Heart right ventricle (tissue), 16 donors: ENCODE data around the gene FBXO21. TPM values are rescaled to one million over a fixed set of nuclear protein-coding genes. Genes with fewer than 3 reads are reported as not detected.

Source experiments
- ATAC-seq, 8 donors: fragments of 200-7000 bp; cut with Tn5 transposase; one replicate each; pipeline ENCODE4 v1.9.1; 2020; ENCODE audit warnings: mild to moderate bottlenecking in 8 of 8, moderate library complexity in 8 of 8, moderate number of reproducible peaks in 1 of 8
- DNase-seq, 2 donors: peaks; one replicate each; pipeline ENCODE4 v3.0.0-alpha.2; 2020
- H3K27ac ChIP-seq, 10 donors: fragments of 200-600 bp; sonication (generic) in 2 of 10; one replicate each; pipeline versions ENCODE4 v1.5.0 to v1.8.0; 2020 to 2022; ENCODE audit warnings: mild to moderate bottlenecking in 3 of 10
- H3K27me3 ChIP-seq, 7 donors: fragments of 200-600 bp; one replicate each; pipeline ENCODE4 v1.8.0; 2021 to 2022; ENCODE audit warnings: mild to moderate bottlenecking in 2 of 7
- H3K36me3 ChIP-seq, 9 donors: fragments of 200-600 bp; sonication (generic) in 1 of 9; one replicate each; pipeline versions ENCODE4 v1.5.0 to v1.8.0; 2020 to 2022; ENCODE audit warnings: mild to moderate bottlenecking in 2 of 9
- H3K4me1 ChIP-seq, 9 donors: fragments of 200-600 bp; sonication (generic) in 1 of 9; one replicate each; pipeline versions ENCODE4 v1.5.0 to v1.8.0; 2020 to 2022; ENCODE audit warnings: mild to moderate bottlenecking in 4 of 9
- H3K4me3 ChIP-seq, 10 donors: fragments of 200-600 bp; sonication (generic) in 2 of 10; one replicate each; pipeline versions ENCODE4 v1.5.0 to v1.8.0; 2020 to 2022; ENCODE audit warnings: mild to moderate bottlenecking in 7 of 10, moderate library complexity in 2 of 10
- H3K9me3 ChIP-seq, 11 donors: fragments of 200-600 bp in 10 of 11; sonication (generic) in 2 of 11; one replicate each; pipeline versions ENCODE4 v1.5.0 to v1.8.0; 2013 to 2022; ENCODE audit warnings: mild to moderate bottlenecking in 2 of 11, control low read depth in 1 of 11, moderate library complexity in 1 of 11
- CTCF ChIP-seq, 9 donors: fragments of 200-600 bp; sonication (generic) in 2 of 9; IDR thresholded peaks; one replicate each; pipeline versions ENCODE4 v1.5.0 to v1.8.0; 2021 to 2022; ENCODE audit warnings: antibody characterized with exemption in 9 of 9, mild to moderate bottlenecking in 5 of 9, moderate library complexity in 1 of 9
- WGBS, 2 donors: extraction: QIAGEN DNeasy Blood & Tissue Kit; methylation state at CpG; one replicate each; pipeline ENCODE4 v1.1.7; 2013; ENCODE audit warnings: inconsistent platforms in 1 of 2; 5-methylcytosine and 5-hydroxymethylcytosine counted together
- intact Hi-C, 10 donors: fragments of 100-400 bp; cut with DNase I; formaldehyde crosslinking; loops; one replicate each; pipeline versions ENCODE4 v1.11.1 to v1.14.2; 2022
- polyA plus RNA-seq, 2 donors: library from polyadenylated mRNA; stranded (reverse); fragments of 200-250 nt; gene quantifications; one replicate each; pipeline ENCODE4 v1.2.3, GENCODE V29; 2013
- total RNA-seq, 10 donors: library from RNA; stranded (reverse); fragmentation: NEBNext Ultra II Directional in 3 of 10; extraction: Animal tissue kit (Norgen Biotek cat#: 25700) in 3 of 10; gene quantifications; one replicate each; pipeline versions ENCODE4 v1.2.1 to v1.2.4, GENCODE V29; 2021 to 2023
- donor health status: Arrhythmogenic right ventricular cardiomyopathy.
- donor health status: ischemic (EF 13 %, LVEDD 7.1; RV severe dilation, severe dysfunction).
- donor health status: healthy with polysubstance abuse.
- donor health status: DM: no; HTN: yes; CAD: no.
- donor health status: DM: no; HTN: no; CAD: no.
- donor health status: ischemic (EF 25% LVEDD 6.9; RV normal size, moderate dysfunction).
- donor health status: ischemic (EF 25% LVEDD 5.7; RV mildly dilated, moderate dysfunction).
- donor health status: healthy.
- donor health status: DM: yes; HTN: yes; CAD: no.
- donor health status: Ischemic cardiomyopathy.
- donor health status: ischemic (EF 35%, LVEDD 5.7; RV mildly dilated, moderate dysfunction).
- donor health status: nonischemic (EF 11% LVEDD 7.7; RV severe dilation, severe dysfunction).
- donor health status: DM: yes; HTN: yes; CAD: no.
- donor health status: PGD.
- donor health status: ischemic (EF 29% LVEDD 5.4; RV normal size, mild dysfunction).
- donor health status: nonischemic (EF 23%, LVEDD 6.1; RV moderate dilation, normal function).

FBXO21 gene
- total and polyA plus RNA-seq, 12 donors: 10.2 to 75.1 (median 47.6) TPM

- WGBS, 2 donors: 77 to 78% methylated on average over 5 of the region's 5 CpGs
- intact Hi-C loops: no loop called here
- no peak for TF ChIP-seq CTCF (IDR thresholded peaks at IDR 0.05)
- DNase-seq (no peak), ATAC-seq (peak in 5 of 8 donors; percentile 49 to 72 (median 67))
- no peaks in the 10 kb centered on the region for H3K9me3 ChIP-seq
- H3K27me3 ChIP-seq: no peaks in the 10 kb centered on the region
- peaks cover 0 to 23% (median 7%) of the 10 kb centered on the region in 9 donors for H3K36me3 ChIP-seq
- H3K4me3 ChIP-seq: peak overlapping the region in 4 of 10 donors; percentile 6 to 36 (median 16)
- H3K27ac ChIP-seq: peak overlapping the region in 6 of 10 donors; percentile 47 to 78 (median 54)
- peaks cover 3 to 28% (median 12%) of the 10 kb centered on the region in 9 donors for H3K4me1 ChIP-seq
Observed at GRCh38 chr12:117139025-117139717, 51.1 kb downstream of the FBXO21 start.

DNA sequence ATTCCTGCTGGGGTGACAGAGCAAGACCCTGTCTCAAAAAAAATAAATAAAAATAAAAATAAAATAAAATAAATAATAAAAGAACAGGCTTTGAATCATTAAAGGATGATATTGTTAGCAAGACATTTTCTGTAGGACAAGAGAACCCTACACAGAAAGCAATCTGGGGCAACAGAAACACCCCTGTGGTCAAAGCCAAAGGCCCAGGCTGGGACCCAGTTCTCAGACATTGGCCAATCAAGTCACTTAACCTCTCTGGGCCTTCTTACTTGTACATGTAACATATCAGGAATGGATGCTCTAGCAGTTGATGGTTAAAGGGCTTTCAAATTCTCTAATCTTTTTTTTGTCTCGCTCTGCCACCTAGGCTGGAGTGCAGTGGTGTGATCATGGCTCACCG is 55.5 kb downstream of the FBXO21 start:
- Histone ChIP-seq H3K27me3 (no peaks in the 10 kb centered on the region), H3K36me3 (no peaks in the 10 kb centered on the region), H3K27ac (no peak overlapping the region), H3K9me3 (no peaks in the 10 kb centered on the region), H3K4me3 (no peak overlapping the region), H3K4me1 (peaks cover 0 to 22% (median 0%) of the 10 kb centered on the region in 9 donors)
- TF ChIP-seq CTCF (IDR thresholded peaks at IDR 0.05): no peak
- DNase-seq (no peak), ATAC-seq (no peak)
- intact Hi-C loops: no loop called here
- 98 to 100% methylated on average over 2 of the region's 2 CpGs for WGBS, 2 donors

DNA sequence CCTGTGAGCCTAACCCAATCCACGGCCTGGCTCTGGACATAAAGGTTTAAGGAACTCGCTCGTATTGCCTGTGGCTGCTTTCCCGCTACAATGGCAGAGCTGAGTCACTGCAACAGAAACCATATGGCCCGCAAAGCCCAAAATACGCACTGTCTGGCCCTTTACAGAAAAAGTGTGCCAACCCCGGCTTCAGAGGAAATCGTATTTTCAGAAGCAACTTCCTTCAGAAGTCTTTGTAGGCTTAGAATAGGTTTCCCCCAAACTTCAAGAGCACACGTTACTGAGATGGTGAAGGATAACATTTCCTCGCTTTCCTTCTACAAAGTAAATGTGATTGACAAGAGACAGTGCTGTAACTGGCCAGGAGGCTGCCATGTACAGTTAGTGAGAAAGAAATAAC is 56.2 kb downstream of the FBXO21 start:
- Histone ChIP-seq H3K36me3 (no peaks in the 10 kb centered on the region), H3K4me1 (peaks cover 0 to 21% (median 0%) of the 10 kb centered on the region in 9 donors), H3K9me3 (no peaks in the 10 kb centered on the region), H3K27me3 (no peaks in the 10 kb centered on the region), H3K4me3 (no peak overlapping the region), H3K27ac (peak overlapping the region in 2 of 10 donors; percentile 26 to 31)
- ATAC-seq (peak in 3 of 8 donors; percentile 43 to 51 (median 50)), DNase-seq (no peak)
- 56 to 61% methylated on average over 10 of the region's 10 CpGs for WGBS, 2 donors
- no peak for TF ChIP-seq CTCF (IDR thresholded peaks at IDR 0.05)
- intact Hi-C loops: no loop called here

- Histone ChIP-seq H3K27ac (no peak overlapping the region), H3K36me3 (no peaks in the 10 kb centered on the region), H3K27me3 (no peaks in the 10 kb centered on the region), H3K4me1 (peaks cover 0 to 16% (median 0%) of the 10 kb centered on the region in 9 donors), H3K4me3 (no peak overlapping the region), H3K9me3 (peaks cover 0 to 16% (median 0%) of the 10 kb centered on the region in 11 donors)
- intact Hi-C loops: no loop called here
- DNase-seq (no peak), ATAC-seq (no peak)
- no peak for TF ChIP-seq CTCF (IDR thresholded peaks at IDR 0.05)
- 76 to 78% methylated on average over 7 of the region's 7 CpGs for WGBS, 2 donors
Observed at GRCh38 chr12:117130801-117131200, 59.5 kb downstream of the FBXO21 start.
